Superior temporal gyrus (tissue), 1 donor: ENCODE measurements around the gene IGDCC3.

Experiments
- DNase-seq: peaks from one replicate; pipeline ENCODE4 v3.0.0-alpha.2; 2016; ENCODE audit errors: extremely low spot score

The IGDCC3 gene

GRCh38 chr15:65292938-65293518, 84.8 kb downstream of the IGDCC3 start:
- DNase-seq = no peak

GRCh38 chr15:65290228-65290627, 87.6 kb downstream of the IGDCC3 start:
- no peak for DNase-seq

- no peak for DNase-seq
Observed at GRCh38 chr15:65289261-65289854, 88.4 kb downstream of the IGDCC3 start.

- no peak for DNase-seq
Observed at GRCh38 chr15:65287520-65287855, 90.3 kb downstream of the IGDCC3 start.

- DNase-seq = peak; percentile 88
Observed at GRCh38 chr15:65286704-65287519, 90.9 kb downstream of the IGDCC3 start, which contains the start of gene PARP16. TSS of gene PARP16 (minus strand) at chr15:65286883. CDS start at chr15:65286426, 457 bp downstream.

GRCh38 chr15:65286069-65286703, 91.6 kb downstream of the IGDCC3 start:
- DNase-seq = peak; percentile 37

GRCh38 chr15:65285291-65286068, 92.3 kb downstream of the IGDCC3 start:
- no peak for DNase-seq

- DNase-seq = no peak
Observed at GRCh38 chr15:65278480-65278879, 99.3 kb downstream of the IGDCC3 start.
